DMS114 treated with DMSO at 0.1 percent for 48 hours (cell line): Measurements from ENCODE around the gene VMP1.
"Not testable (repeated sequence)": the region's sequence is repeated elsewhere in the genome, so short reads cannot be mapped to it uniquely, and the experiment has no call there.

Experiments used
- DNase-seq: peaks from one replicate; lab custom pipeline; 2025; ENCODE audit not compliant: unreplicated experiment; lab: John Stamatoyannopoulos, UW

The VMP1 gene

DNA sequence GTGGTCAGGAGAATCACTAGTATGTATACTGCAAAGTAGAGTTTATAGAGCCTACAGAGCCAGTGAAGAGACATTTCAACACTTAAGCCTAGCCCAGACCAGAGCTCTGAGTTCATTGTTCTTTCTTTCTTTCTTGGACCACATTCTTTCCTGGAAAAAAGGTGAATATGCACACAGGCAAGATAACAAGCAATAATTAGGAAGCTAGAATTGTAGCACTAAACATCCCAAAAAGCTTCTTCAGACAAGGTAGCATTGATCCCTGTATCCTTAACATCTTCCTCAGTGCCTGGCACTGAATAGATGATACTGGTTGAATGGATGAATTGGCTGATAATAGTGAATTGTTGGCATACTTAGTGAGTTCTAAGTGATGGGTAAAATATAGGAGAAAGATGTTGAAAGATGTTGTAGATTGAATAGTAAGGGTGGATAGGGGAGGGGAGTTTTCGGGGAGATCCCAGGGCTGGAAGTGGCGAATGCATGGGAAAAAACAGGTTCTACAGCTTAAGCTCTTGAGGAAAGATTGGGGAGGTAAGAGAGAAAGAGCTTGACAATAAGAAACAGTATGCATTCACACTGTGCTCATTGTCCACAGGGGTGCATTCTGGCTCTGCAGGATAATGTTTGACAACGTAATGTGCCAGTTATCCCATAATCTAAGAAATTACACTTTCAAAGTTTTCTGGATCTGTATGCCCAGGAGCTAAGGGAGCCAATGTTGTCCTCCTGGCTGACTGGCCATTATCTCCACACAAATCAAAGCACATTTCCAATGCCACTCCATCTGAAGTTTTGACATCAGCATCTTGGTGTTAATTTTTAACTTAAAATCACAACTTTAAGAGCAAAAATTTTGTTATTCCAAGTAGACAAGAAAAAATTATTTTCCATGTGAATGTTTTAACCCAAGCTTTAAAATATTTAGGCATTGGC is 149.7 kb downstream of the VMP1 start:
- DNase-seq = no peak

DNA sequence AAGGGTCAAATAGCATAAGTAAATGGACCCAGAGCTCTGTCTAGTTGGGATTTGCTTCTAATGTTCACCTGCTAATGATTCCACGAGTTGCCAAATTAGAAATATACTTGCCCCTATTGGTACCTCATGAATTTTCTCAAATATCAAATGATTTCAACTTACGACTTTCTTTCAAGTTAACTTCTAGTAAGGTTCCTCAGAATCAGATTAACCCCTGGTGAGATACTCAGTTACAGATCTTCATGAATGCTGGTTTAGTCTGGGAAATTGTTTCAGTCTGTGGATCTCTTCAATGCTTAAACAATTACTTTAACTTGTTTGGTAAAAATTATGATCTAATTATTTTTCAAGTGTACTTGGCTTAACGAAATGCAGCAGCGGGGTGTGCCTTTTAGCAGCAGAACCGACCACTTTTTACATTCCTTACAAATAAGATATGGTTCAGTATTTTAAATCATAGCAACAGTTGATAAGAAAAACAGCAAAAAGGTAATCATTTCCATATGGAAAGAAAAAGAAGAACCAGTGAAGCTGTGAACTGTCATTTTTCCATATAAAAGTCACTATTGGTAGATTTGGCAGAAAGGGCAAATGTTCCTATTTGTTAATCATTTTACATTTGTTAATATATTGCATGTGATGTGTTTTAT is 150.8 kb downstream of the VMP1 start:
- DNase-seq = no peak

DNA sequence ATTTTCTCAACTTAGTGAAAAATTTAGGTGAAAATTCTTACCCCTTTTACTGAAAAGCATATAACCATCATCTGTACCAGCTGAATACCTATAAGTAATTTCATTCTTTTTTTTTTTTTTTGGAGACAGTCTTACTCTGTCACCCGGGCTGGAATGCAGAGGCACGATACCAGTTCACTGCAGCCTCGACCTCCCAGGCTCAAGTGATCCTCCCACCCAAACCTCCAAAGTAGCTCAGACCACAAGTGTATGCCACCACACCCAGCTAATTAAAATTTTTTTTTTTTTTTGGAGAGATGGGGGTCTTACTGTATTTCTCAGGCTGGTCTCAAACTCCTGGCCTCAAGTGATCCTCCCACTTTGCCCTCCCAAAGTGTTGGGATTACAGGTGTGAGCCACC is 151.5 kb downstream of the VMP1 start:
- no peak for DNase-seq

DNA sequence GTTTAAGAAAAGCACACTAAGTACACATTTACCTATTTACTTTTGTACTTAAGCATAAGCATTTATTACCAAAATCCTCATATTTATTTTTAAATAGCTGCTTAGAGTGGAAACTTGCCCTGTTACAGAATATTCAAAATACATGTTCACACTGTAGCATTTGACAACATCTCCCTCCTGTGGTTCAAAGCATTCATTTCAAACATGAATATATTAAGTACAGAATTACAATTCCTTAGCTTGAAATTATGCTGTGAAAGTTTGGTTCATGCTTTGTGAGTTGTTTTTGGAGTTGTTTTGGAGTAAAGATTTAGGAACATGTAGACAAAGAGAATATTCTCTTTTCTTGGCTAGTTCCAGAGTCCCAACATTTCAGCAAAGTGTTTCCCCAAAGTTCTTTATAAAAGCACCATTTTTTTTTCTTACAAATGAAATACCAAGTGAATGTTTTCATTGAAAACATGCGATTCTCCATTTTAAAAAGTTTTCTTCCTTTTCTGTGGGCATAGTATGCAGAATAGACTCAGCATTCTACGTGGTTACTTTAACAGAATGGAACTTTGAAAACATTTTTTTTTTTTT is 152.1 kb downstream of the VMP1 start:
- DNase-seq = no peak

DNA sequence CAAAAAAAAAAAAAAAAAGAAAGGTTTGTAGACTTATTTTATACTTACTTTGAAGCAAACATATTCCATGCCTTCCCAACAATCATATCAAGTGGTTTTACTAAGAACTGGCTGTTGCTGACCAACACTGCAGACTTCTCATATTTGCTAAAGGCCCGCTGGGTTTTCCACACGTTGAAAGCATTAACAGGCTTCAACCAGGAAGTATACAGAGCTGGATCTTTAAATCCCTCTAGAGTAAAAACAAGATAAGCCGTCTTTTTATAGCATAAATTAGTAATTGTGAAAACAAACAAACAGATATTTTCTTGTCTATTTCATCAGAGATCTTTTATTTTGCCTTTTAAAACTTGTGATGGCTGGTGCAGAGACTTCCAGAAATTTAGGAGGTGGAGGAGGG is 156.2 kb downstream of the VMP1 start:
- DNase-seq = no peak

DNA sequence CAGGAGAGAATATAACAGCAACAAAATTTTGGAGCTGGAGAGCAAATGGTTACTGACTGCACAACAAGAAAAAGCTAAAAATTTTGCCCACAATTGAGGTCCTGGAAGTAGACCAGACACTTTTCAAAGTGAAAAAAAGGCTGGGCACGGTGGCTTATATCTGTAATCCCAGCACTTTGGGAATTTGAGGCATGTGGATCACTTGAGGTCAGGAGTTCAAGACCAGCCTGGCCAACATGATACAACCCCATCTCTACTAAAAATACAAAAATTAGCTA is 162.4 kb downstream of the VMP1 start:
- DNase-seq = no peak

DNA sequence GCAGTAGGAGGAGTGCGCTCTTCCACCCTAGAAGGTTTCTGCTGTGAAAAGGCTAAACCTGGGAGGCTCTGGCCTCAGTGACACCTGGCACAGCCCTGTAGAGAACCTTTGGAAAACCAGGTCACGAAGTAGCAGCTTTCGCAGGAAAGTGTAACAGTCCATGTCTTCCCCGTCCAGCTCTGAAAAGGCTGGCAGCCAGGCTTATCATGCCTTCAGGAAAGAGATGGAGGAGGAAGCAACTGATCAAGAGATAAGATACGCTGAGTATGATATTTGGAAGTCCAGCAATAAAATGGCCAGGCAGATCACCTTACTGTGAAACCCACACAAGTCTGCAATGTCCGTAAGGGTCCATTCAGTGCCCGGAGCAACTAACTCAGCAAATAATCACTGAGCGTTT is 163.0 kb downstream of the VMP1 start:
- DNase-seq = no peak

DNA sequence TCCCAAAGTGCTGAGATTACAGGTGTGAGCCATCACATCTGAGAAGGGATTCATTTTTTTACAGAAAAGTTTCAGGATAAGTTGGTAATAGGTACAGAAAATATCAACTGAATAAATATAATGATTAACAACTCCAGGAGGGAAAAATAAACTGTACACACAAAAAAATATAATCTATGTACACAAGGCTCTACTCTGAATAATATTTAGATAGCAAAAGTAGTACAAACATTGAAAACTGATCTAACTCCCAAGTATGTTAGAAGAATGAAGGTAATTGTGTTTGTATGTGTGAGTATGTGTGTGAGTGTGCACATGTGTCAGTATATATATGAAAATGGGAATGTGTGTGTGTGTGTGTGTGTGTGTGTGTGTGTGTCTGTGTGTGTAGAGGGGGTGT is 164.9 kb downstream of the VMP1 start:
- DNase-seq = no peak

DNA sequence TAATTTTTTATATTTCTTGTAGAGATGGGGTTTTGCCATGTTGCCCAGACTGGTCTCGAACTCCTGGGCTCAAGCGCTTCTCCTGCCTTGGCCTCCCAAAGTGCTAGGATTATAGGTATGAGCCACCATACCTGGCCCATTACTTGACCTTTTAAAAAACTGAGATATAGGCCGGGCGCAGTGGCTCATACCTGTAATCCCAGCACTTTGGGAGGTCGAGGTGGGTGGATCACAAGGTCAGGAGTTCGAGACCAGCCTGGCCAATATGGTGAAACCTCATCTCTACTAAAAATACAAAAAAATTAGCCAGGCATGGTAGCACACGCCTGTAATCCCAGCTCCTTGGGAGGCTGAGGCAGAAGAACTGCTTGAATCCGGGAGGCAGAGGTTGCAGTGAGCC is 166.0 kb downstream of the VMP1 start:
- DNase-seq = not testable (repeated sequence)

DNA sequence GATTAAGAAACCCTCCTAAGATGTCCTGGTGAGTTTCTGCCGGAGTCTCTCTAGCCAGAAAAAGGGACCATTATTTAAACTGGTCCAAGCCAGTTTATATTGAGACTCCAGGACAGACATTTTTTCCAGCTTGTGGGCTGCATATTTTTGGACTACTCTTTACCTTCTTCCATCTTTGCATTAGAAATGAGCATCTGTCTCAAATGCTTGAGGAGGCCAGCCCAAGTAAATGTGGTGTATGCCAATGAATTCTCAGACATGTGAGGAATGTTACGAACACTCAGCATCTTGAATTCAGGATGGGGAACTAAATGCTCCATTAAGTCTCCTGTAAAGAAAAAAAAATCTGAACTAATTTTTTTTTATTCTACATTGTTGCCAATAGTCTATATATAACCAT is 166.9 kb downstream of the VMP1 start:
- no peak for DNase-seq

DNA sequence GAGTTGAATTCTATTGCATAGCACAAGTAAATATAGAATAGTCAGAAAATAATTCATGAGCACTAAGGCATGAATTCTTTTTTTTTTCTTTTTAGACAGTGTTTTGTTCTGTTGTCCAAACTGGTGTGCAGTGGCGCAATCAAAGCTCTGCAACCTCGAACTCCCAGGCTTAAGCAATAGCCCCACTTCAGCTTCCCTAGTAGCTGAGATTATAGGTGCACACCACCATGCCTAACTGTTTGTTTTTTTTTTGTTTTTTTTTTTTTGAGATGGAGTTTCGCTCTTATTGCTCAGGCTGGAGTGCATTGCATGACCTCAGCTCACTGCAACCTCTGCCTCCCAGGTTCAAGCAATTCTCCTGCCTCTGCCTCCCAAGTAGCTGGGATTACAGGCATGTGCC is 168.7 kb downstream of the VMP1 start:
- DNase-seq = no peak

DNA sequence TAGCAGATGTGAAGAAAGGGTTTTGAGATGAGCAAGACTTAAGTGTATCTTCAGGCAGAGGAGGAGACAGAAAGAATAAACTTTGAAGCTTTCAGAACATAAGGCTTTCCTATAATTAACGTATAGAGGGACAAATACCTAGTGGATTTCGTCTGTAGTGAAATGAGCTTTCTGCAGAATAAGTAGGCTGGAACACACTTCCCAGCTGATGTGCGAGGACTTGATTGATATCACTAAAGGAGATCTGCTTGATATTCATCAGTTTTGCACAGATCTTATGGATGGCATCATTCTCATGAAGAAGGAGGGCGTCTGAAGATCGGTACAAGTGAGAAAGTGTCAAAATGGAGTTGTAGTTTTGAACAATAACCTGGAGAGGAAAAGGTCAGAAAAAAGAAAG is 170.5 kb downstream of the VMP1 start:
- DNase-seq = no peak

DNA sequence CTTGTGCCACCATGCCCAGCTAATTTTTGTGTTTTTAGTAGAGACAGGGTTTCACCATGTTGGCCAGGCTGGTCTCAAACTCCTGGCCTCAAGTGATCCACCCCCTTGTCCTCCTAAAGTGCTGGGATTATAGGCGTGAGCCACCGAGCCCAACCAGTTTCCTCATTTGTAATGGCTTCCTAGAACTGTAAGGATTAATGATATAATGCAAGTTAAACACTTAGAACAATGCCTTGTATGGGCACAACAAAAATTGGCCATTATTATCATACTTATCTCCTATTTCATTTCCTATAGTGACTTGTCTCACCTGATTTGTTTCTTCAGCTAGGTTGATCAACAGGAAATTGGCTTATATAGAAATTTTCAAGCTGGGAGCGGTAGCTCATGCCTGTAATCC is 171.2 kb downstream of the VMP1 start:
- DNase-seq = no peak

DNA sequence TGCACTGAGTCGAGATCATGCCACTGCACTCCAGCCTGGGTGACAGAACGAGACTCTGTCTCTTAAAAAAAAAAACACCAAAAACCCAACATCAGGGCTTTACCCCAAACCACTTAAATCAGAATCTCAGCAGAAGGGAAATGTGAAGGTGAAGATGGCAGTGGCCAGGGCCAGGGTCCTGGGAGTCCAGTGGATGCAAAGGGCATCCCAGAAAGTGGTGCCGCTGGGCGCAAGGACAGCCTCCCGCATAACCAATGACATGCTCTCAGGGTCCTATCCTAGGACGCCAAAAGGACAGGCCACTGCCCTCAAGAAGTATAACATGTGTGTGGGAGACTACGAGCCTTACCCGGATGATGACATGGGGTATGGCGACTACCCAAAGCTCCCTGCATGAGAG is 177.4 kb downstream of the VMP1 start:
- no peak for DNase-seq

DNA sequence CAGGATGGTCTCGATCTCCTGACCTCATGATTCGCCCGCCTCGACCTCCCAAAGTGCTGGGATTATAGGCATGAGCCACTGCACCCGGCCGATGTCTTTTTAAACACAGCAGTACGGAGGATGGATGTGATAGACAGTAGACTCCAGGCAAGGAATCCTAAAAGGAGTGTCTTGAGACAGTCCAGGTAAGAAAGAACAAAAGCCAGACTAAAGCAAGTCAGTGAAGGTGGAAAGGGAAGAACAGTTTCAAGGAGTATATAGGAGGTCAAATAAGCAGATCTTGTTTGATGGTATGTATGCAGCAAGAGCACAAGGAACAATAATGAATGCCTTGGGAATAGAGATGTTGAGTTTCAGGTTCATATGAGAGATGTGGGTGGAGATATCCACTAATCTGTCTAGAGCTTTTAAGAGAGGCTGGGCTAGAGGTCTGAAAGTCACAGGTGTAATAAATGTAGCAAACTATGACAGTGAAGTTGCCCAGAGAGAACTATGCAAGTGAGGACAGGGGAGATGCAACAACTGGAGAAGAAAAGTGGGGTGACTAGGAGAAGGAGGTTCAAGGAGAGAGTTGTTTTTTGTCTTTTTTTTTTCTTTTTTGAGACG is 180.8 kb downstream of the VMP1 start:
- no peak for DNase-seq

DNA sequence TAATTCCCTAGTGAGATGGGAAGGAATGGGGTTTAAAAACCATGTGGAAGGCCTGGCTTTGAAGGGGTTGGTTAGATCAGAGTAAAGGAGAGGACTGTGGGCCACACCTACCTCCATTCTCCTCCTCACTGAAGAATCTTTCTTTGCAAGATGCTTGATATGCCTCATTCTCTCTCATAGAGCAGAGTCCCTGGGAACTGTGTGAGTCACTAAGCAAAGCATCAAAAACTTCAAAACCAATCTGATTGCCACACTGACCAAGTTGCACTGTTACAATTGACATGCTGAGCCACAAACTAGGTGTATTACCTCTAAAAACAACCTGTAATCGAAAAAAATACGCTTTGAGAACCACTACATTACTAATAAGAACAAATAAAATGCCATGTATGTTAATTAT is 183.3 kb downstream of the VMP1 start:
- DNase-seq = no peak
